RCC 7860 (cell line): ENCODE measurements around the gene C3orf22.

ENCODE experiments used
- DNase-seq: peaks from one replicate; pipeline ENCODE4 v3.0.0-alpha.2; 2015; ENCODE audit warnings: low spot score
- FAIRE-seq: peaks from 2 replicates; lab custom pipeline; 2012; peaks lifted over from hg19 to GRCh38; lab: Jason Lieb, UNC

The C3orf22 gene

DNA sequence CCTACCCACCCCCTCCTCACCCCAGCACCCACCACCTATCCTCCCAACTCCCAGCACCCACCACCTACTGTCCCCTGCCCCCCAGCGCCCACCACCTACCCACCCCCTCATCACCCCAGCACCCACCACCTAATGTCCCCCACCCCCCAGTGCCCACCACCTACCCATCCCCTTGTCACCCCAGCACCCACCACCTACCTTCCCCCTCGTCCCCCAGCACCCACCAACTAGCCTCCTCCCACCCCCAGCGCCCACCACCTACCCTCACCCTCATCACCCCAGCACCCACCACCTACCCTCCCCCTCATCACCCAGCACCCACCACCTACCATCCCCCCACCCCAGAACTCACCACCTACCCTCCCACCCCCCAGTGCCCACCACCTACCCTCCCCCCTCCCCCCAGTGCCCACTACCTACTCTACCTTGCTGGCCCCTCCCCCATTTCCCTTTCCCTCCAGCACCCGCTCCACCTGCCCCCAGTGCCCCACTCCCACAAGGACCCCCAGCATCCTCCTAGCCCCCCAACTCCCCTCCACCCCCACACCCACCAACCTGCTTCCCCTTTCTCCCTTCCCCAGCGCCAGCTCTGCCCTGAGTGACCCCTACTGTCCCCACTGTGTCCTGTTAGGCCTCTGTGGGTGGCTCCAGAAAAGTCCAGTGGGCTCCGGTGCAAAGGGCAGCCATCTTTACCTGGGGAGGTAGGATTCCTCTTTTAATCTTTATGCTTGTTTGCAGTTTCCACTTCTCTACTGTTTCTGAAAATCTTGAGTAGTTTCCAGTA is 42.4 kb downstream of the C3orf22 start:
- FAIRE-seq (no peak), DNase-seq (no peak)

DNA sequence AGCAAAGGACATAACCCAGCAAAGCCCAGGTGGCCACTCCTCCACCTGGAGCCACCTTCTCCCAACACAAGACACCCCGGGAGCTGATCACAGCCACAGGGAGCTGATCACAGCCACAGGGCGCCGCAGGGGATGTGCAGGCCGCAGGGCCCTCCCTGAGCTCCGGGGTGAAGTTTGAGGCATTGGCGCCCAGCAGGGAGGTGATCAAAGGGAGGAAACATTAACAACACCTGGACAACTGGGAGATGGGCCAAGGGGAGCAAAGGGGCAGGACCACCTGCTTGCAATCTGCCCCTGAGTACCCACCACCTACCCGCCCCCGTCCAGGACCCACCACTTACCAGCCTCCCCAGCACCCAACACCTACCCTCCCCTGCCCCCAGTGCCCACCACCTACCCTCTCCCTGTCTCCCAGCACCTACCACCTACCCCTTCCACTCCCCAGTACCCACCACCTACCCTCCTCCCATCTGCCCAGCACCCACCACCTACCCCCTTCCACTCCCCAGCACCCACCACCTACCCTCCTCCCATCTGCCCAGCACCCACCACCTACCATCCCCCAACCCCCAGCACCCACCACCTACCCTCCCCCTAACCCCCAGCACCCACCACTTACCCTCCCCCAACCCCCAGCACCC is 43.5 kb downstream of the C3orf22 start:
- DNase-seq (no peak), FAIRE-seq (no peak)

DNA sequence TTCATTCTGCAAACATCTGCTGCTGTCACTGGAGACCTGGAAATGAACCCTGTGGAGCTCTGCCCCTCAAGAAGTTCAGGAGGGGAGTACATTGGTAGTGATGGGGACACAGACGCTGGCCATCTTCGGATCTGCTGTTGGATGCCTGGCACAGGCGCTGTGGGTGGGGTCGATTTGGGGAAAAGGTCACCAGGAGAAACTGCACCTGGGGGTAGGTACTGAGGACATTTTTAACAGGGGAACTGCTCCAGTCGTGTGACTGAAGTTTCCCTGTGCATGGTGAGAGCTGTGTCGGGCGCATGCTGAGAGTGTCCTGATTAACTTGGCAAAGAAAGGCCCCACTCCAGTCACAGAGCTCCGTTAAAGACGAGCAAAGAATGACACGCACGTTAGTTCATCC is 44.6 kb downstream of the C3orf22 start:
- no peak for DNase-seq
- no peak for FAIRE-seq

DNA sequence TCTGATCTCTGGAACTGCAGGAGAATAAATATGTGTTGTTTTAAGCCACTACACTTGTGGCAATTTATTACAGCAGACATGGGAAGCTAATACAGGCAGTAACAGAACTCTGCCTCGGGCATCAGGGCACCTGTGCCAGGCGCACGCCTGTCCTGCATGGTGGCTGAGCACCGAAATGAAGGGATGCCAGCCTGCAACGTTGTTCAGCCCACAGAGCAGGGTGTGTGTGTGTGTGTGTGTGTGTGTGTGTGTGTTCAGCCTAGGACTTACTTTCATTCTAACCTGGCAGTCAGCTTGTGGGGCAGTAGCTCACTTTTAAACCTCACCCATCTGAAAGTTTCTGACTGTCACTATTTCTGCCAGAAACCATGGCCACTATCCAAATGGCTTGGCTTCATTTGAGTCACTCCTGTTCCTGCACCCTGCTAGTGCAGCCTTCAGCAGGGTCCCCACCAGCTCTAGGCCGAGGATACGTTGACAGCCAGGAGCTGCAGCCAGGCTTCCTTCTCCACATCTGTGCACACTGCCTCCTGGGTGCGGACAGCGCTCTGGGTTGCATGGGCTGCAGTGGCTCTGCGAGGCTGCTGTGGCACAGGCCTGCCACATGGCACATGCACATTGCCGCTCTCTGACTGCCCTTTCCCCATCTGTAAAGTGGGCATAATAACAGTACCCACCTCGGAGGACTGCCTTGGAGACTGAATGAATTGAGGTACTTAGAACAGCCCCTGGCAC is 45.6 kb downstream of the C3orf22 start:
- FAIRE-seq, result no peak
- no peak for DNase-seq

DNA sequence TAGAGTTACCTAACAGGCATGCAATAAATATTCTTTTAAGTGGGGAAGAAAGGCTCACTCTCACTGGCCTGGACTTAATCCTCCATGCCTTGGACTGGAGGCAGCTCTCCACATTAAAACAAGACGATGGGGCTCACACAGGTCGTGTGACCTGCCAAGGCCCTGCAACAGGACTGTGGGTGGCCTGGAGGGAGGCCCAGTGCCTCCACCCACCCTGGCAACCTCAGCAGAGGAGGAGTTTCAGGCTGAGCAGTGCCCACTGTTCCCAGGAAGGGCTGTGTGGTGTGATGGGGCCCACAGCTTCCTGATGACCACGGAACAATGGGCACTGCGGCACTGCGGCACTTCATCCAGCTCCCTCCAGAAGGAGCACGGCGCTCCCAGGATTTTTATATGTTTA is 46.7 kb downstream of the C3orf22 start:
- DNase-seq (no peak), FAIRE-seq (no peak)

DNA sequence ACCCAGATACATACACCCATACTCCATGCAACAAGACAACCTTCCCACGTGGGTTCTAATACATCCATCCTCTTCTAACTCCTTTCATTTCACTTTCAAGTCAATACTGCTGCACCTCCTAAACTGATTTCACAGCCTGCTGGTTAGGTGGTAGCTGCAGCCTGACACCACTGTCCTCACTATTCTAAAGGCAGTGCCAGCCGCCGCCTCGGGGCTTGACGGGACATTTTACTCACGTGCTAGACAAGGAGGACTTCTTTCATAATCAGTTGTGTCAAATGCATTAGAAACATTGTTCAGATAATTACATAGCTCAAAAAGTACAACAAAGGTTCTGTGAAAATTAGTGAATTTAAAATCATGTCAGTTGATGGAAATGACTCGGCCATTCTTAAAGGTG is 47.4 kb downstream of the C3orf22 start:
- no peak for DNase-seq

DNA sequence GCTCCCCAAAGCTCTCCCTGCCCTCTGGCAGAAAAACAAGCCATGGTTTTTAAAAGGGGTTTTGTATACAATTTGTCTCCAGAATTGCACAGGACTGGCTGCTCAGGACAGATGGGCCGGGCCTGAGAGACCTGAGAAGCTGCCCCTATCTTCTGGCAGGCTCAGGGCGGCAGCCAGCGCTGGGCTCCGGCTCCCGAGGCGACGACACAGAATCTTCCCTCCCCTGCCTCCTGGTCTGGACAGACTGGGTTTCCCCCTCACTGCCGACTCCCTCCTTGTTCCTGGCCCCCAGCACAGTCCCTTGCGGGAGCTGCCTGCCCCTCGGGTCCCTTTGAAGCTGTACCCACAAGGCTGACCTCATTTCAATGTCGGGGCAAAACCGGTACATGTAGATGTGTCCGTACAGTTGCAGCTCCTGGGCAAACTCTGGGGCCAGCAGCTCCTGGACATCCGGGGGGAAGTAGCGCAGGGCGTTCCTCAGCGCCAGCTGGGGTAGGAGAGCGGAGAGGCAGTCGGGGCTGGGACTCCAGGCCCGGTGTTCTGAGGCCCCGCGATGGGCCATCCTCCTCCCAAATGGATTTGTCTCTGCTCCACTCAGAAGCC is 48.3 kb downstream of the C3orf22 start:
- FAIRE-seq (no peak), DNase-seq (no peak)

More for the DNA sequence above, 47.4 kb downstream of the C3orf22 start:
- FAIRE-seq, result no peak

DNA sequence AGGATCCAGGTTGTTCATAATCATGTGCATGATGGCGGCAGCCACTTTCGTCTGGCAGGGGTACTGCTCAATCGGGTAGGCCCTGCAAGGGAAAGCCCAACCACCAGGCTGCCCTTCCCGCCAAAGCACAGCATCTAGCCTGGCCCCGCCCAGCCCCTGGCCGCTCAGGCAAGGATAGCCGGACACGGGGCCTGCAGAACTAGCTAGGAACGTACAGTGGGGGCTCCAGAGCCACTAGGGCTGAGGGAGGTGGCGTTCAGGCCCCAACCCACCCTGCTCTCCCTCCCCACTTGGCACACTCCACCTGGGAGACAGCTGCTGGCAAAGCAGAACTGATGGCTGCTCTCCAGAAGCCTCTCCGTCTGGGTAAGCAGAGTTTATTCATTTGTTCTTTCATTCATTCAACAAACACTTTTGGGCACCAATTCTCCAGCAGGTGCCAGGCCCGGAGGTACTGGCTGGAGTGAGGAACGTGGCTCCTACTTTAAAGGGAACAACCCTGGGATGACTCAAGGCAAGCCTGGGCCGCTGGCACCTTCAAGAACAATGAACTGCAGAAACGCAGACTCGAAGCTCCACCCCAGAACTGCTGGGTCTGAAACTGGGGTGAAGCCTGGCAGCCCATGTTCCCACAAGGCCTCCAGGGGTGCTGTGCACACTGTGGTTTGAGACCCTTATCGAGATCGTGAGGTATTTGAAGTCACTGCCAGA is 49.0 kb downstream of the C3orf22 start:
- no peak for DNase-seq
- no peak for FAIRE-seq

DNA sequence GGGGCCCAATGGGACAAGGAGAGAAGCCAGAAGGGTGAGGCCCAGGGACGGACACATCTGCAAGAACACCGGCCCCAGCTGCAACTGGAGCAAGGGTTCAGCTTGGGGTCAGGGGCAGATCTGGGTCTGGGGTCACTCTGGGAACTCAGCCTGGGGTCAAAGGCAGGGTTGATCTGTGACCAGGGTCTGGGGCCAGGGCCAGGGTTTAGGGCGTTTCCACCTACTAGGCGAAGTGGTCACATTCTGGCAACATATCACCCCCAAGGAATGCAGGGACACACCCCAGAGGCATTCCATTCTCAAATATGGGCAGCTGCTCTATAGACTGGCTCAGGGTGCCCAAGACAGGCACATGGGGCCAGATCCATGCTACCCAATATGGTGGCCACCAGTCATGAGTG is 50.2 kb downstream of the C3orf22 start:
- FAIRE-seq (no peak), DNase-seq (no peak)

DNA sequence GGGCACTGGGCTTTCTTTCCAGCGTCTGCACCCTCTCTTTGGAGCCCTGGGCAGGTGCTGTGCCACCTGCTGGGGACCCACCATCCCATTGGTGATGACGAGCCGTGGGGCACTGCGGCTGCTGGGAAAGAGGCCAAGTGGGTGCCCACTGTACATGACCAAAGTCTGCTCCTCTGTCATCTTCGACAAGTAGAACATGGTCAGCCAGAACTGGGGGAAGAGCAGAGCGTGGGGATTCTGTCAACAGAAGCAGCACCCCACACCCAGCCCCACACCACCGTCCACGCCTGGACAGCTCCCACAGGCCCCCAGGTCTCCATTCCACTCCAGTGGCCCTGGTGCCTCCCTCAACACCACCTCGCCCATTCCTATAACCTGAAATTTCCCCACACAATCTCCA is 50.8 kb downstream of the C3orf22 start:
- FAIRE-seq (no peak), DNase-seq (no peak)

DNA sequence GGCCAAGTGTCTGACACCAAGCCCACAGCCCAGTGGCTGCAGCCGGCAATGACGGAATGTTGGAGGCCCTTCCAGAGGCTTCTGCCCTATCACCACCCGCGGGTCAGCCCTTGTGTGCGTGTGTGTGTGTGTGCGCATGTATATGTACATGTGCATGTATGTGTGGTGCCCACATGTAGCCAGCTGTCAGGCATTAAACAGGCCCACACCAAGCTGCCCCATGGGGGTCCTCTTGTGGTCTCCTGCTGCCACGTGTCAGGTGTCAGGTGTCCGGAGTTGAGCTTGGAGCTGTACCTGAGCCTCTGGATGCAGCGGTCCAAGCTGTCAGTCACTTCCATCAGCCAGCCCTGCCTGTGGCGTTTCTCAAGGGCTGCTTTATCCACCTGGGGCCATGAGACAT is 55.0 kb downstream of the C3orf22 start:
- FAIRE-seq (no peak), DNase-seq (no peak)

DNA sequence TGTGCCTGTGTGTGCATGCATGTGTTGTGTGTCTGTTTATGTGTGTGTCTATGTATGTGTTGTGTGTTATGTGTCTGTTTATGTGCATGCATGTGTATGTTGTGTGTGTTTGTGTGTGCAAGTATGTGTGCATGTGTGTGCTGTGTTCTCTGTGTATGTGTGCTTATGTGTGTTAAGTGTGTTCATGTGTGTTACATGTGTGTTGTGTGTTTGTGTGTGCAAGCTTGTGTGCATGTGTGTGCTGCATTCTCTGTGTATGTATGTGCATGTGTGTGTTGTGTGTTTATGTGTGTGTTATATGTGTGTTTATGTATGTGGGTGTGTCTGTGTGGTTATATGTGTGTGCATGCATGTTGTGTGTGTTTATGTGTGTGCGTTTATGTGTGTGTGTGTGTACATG is 56.1 kb downstream of the C3orf22 start:
- FAIRE-seq, result no peak
- no peak for DNase-seq

DNA sequence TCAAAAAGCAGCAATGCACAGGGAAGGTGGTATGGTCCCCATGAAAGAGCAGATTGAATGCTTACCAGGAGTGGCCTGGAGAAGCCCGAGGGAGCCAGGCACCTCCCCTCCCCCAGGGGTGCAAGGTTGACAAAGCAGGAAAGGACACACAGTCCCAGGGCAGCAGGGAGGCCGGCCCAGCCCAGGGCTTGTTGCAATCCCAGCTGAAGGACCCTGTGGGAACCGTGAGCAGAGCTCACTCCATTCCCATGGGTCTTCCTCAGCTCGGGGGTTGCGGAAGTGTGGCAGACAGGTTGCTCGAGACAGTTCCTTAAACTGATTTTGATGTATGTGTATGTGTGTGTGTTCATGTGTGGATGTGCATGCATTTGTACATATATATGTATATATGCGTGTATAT is 57.0 kb downstream of the C3orf22 start:
- FAIRE-seq (no peak), DNase-seq (no peak)

DNA sequence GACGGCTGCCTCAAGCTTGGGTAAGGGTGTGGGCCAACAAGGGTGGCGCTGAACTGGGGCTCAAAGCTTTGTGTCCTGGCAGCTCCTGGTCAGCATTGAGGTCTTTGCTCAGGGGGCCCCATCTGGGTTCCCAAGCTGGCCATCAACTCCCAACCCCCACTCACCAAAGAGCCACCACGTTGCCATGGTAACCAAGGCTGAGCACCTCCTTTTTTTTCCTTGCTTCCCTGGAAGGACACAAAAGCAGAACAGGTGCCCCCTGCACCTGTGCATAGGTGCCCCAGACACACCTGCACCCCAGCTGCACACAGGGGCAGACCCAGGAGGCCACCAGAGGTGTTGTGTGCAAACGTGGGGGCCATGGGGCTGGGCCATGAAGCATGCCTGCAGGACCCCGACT is 57.7 kb downstream of the C3orf22 start:
- FAIRE-seq (no peak), DNase-seq (no peak)

DNA sequence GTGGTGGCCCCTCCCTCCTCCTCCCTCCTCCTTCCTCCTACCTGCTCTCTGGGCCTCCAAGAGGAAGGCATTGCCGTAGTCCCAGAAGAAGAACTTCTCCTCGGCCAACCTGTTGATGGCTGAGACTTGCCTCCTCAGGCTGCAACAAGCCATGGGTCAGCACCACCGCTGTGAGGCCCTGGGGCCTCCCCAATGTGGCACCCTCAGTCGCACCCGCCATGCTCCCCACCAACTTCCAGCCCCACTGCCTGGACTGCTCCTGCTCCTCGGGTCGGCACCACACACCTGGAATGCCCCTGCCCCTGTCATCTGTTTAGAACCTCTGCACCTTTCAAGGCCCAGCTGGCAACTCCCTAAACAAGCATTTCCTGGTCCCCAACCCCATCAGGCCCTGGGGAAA is 58.7 kb downstream of the C3orf22 start:
- DNase-seq, result no peak
- no peak for FAIRE-seq
